ENCODE measurements around the gene ENOX1.

ENOX1 gene

GRCh38 chr13:43230989-43231388, 555.8 kb downstream of the ENOX1 start:
- no peak for DNase-seq

GRCh38 chr13:43229506-43229905, 557.3 kb downstream of the ENOX1 start:
- DNase-seq, result peak; percentile 72

- peak; percentile 55 for DNase-seq
Measured at GRCh38 chr13:43227721-43228120, 559.1 kb downstream of the ENOX1 start.

- DNase-seq, result no peak
Measured at GRCh38 chr13:43223216-43223615, 563.6 kb downstream of the ENOX1 start.

- no peak for DNase-seq
Measured at GRCh38 chr13:43222086-43222485, 564.7 kb downstream of the ENOX1 start.

GRCh38 chr13:43221611-43222010, 565.2 kb downstream of the ENOX1 start:
- DNase-seq, result no peak

GRCh38 chr13:43220873-43221595, 565.7 kb downstream of the ENOX1 start:
- no peak for DNase-seq

- no peak for DNase-seq
Measured at GRCh38 chr13:43214124-43214523, 572.6 kb downstream of the ENOX1 start.

- no peak for DNase-seq
Measured at GRCh38 chr13:43206838-43207237, 579.9 kb downstream of the ENOX1 start.

- DNase-seq, result no peak
Measured at GRCh38 chr13:43205416-43205815, 581.4 kb downstream of the ENOX1 start.

GRCh38 chr13:43204591-43204990, 582.2 kb downstream of the ENOX1 start:
- DNase-seq, result no peak

GRCh38 chr13:43203781-43204180, 583.0 kb downstream of the ENOX1 start:
- no peak for DNase-seq

GRCh38 chr13:43200736-43201135, 586.0 kb downstream of the ENOX1 start:
- DNase-seq, result no peak

GRCh38 chr13:43200307-43200706, 586.5 kb downstream of the ENOX1 start:
- no peak for DNase-seq

GRCh38 chr13:43196750-43197370, 589.9 kb downstream of the ENOX1 start:
- DNase-seq, result peak; percentile 20

GRCh38 chr13:43196086-43196621, 590.6 kb downstream of the ENOX1 start:
- DNase-seq, result peak; percentile 92

- DNase-seq, result no peak
Measured at GRCh38 chr13:43195551-43195950, 591.2 kb downstream of the ENOX1 start.

GRCh38 chr13:43195112-43195511, 591.7 kb downstream of the ENOX1 start:
- no peak for DNase-seq

- peak; percentile 22 for DNase-seq
Measured at GRCh38 chr13:43193789-43194420, 592.9 kb downstream of the ENOX1 start.

- DNase-seq, result no peak
Measured at GRCh38 chr13:43191546-43191945, 595.2 kb downstream of the ENOX1 start.

- DNase-seq, result no peak
Measured at GRCh38 chr13:43185226-43185625, 601.5 kb downstream of the ENOX1 start.

- no peak for DNase-seq
Measured at GRCh38 chr13:43180837-43181236, 605.9 kb downstream of the ENOX1 start.

GRCh38 chr13:43180036-43180660, 606.6 kb downstream of the ENOX1 start:
- no peak for DNase-seq

Measured in NCI-H446 treated with DMSO at 0.1 percent for 48 hours (cell line).